Gastrocnemius medialis (tissue), 4 donors: Measurements from ENCODE around the gene UBN2.

Experiments used
- POLR2A ChIP-seq, 2 donors: fragments of 450-650 bp; IDR thresholded peaks; one replicate each; pipeline ENCODE4 v1.6.1; 2017; ENCODE audit warnings: antibody characterized with exemption in 2 of 2, mild to moderate bottlenecking in 2 of 2, moderate library complexity in 2 of 2
- TF ChIP-seq, protein P1 (sequence below), 5 experiments: fragments of 450-650 bp in 3 of 5; fragments of 200-600 bp in 2 of 5; sonication (generic) in 2 of 5; IDR thresholded peaks in 4 of 5; conservative IDR thresholded peaks in 1 of 5; 1 replicate in 4 of 5; 2 replicates in 1 of 5; pipeline ENCODE4 v1.5.1; 2016 to 2019; ENCODE audit warnings: antibody characterized with exemption in 5 of 5, mild to moderate bottlenecking in 3 of 5, moderate library complexity in 3 of 5

- TF ChIP-seq POLR2A (IDR thresholded peaks at IDR 0.05), result no peak
- TF ChIP-seq, protein P1, sequence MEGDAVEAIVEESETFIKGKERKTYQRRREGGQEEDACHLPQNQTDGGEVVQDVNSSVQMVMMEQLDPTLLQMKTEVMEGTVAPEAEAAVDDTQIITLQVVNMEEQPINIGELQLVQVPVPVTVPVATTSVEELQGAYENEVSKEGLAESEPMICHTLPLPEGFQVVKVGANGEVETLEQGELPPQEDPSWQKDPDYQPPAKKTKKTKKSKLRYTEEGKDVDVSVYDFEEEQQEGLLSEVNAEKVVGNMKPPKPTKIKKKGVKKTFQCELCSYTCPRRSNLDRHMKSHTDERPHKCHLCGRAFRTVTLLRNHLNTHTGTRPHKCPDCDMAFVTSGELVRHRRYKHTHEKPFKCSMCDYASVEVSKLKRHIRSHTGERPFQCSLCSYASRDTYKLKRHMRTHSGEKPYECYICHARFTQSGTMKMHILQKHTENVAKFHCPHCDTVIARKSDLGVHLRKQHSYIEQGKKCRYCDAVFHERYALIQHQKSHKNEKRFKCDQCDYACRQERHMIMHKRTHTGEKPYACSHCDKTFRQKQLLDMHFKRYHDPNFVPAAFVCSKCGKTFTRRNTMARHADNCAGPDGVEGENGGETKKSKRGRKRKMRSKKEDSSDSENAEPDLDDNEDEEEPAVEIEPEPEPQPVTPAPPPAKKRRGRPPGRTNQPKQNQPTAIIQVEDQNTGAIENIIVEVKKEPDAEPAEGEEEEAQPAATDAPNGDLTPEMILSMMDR (IDR thresholded peaks at IDR 0.05 in 4 of 5, conservative IDR thresholded peaks at IDR 0.05 in 1 of 5), result no peak
Measured at GRCh38 chr7:139241258-139241657, 10.2 kb downstream of the UBN2 start.
